GM12872 (cell line): ENCODE data around the gene FOXRED1.

Experiments used
- CTCF ChIP-seq: IDR thresholded peaks from 3 replicates; pipeline ENCODE4 v1.5.1; 2011; ENCODE audit warnings: low read depth, mild to moderate bottlenecking, low read length, moderate library complexity; ENCODE audit not compliant: insufficient read depth

The FOXRED1 gene

GRCh38 chr11:126305699-126306098 is 36.7 kb downstream of the FOXRED1 start:
- TF ChIP-seq CTCF, result no peak

DNA sequence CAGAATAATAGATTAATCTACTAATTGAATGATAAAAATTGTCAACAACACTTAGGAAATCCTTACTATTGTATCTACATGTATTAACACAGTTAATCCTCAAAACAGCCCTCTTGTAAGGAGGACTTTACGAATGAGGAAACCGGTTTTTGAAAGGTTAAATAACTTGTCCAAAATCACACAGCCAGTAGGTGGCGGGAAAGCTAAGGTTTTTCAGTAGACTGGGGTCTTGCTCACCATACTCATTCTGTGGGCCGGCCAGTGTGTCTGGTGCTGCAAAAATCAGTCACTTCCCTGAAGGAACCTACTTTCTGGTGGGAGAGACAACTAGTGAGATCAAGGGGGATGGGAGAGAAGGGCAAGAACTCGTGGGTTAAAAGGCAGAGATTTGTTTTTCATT is 38.8 kb downstream of the FOXRED1 start:
- TF ChIP-seq CTCF, result peak; percentile 33; the same call in 1 of the 3 replicates

DNA sequence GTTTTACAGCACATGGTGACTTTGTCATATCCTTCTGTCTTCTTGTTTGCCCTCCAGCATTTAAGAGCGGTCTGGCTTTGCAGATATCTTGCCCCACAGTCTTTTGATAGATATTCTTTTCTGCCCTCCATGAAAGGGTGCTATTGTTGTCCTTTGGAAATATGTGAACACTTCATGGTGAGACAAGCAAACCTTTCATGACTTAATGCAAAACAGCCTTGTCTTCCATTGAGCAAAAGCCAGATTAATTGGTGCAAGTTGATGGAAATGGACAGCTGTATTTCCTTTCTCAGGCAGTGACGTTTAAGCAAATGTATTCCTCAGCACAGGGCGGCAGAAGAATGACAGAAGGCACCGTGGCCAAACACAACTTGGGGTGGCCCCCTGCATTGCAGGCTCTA is 39.3 kb downstream of the FOXRED1 start:
- TF ChIP-seq CTCF, result no peak

DNA sequence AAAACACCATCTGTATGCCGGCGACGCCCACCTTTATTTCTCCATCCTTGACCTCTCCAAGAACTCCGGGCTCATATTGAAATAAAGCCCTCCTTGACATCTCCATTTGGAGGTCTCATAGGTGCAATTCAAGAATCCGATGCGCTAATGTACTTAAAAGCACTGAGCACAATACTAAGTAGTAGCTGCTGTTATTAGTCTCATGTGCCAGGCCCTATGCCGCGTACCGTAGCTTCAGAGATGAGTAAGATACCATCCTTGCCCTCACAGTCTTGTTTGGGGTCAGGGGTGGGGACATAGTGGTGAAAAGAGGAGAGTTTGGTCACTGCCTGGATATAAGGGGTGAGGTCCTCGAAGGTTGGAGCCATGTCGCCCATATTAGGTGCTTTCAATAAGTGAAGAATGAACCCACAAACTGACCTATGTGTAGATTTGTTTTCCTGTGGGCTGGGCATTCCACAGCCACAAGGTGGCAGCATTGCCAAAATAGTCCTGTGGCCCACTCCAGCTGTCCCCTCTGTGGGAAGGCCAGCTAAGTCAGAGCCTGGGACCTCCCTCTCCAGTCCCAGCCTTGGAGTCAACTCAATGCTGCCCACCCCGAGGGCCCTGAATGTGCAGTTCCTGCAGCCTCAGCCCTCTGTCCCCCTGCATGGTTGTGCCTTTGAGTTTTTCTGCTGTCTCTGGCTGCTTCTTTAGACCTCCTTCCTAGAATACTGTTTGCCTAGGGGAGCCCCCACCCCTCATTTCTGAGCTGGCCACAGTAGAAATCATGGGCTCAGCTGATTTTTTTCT is 41.4 kb downstream of the FOXRED1 start:
- TF ChIP-seq CTCF, result peak; percentile 90

- no peak for TF ChIP-seq CTCF
These were observed 42.0 kb downstream of the FOXRED1 start for GRCh38 chr11:126310992-126311310.

DNA sequence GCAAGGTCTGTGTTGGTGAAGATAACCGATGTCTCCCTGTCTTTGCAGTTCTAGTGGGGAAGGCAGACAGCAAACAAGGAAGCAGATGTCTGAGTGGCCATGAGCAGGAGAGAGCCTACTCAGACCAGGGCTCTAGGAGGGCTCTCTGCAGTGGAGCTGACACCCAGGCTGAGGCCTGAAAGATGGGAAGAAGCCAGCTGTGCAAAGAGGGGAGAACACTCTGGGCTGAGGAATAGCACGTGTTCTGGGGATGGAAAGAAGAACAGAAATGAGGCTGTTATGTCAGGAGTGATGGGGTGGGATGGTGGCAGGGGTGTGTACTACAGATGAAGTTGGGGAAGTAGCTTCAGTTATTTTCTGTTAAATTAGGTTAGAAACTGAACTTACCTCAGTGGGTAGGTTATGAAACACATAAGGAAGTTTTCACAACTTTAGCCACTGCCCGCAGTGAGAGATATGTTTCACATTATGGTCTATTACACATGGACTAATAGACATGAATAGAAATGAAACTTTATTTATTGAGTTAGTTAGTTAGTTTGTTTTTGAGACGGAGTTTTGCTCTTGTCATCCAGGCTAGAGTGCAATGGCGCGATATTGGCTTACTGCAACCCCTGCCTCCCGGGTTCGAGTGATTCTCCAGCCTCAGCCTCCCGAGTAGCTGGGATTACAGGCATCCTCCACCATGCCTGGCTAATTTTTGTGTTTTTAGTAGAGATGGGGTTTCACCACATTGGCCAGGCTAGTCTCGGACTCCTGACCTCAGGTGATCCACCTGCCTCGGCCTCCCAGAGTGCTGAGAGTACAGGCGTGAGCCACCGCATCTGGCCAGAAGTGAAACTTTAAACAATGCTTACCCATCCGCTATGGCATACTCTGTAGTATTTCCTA is 42.7 kb downstream of the FOXRED1 start:
- TF ChIP-seq CTCF, result no peak

DNA sequence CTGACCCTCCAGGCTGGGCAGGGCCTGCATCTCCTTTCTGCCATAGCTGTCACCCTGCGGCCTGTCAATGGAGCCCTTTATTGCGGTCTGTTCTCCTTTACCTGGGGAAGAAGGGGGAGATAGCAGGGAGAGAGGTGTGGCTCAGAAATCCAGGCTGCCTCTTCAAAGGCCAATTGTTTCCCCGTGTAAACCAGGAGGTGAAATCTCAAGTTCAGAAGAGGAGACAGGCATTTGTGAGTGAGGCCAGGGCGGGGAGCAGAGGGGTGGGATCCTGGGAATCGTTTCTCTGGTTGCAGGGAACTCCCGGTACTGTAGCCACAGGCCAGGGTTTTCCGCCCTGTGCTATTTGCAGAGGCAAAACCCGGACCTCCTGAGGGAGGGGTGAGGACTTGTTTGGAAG is 44.0 kb downstream of the FOXRED1 start:
- no peak for TF ChIP-seq CTCF
